Astrocyte (in vitro differentiated cells and primary cell): Measurements from ENCODE around the gene TBC1D2B.
A peak's percentile ranks its signal among the peaks of the same experiment; 100 is the strongest.

Experiments used
- EZH2 ChIP-seq: IDR thresholded peaks from 2 replicates; pipeline ENCODE4 v1.6.1; 2012; ENCODE audit warnings: mild to moderate bottlenecking, low read length, inconsistent platforms; ENCODE audit not compliant: insufficient read depth
- TF ChIP-seq, protein P1 (sequence below): IDR thresholded peaks from 2 replicates; pipeline ENCODE4 v1.5.1; 2011; ENCODE audit warnings: low read depth, mild to moderate bottlenecking, inconsistent platforms, low read length, moderate library complexity; ENCODE audit not compliant: insufficient read depth

DNA sequence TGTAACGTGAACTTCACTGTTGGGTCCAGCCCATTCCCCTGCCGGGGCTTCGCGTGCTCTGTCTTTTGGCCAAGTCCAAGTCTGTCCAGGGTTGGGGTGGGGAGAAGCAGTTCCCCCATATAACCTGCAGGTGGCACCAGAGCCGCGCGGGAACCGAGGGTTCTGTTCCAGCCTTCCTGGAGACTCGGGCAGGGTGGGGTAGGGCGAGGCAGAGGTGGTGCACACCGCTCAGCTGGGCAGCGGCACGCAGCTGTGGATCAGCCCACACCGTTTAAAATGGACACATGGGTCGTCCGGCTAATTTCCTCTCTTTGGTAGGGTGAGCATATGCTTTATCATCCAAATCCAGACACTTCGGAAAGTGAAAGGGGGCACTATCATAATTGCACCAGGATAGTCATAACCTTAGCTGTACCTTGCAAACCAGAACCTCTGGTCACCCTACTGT is 118.1 kb downstream of the TBC1D2B start:
- TF ChIP-seq, protein P1, sequence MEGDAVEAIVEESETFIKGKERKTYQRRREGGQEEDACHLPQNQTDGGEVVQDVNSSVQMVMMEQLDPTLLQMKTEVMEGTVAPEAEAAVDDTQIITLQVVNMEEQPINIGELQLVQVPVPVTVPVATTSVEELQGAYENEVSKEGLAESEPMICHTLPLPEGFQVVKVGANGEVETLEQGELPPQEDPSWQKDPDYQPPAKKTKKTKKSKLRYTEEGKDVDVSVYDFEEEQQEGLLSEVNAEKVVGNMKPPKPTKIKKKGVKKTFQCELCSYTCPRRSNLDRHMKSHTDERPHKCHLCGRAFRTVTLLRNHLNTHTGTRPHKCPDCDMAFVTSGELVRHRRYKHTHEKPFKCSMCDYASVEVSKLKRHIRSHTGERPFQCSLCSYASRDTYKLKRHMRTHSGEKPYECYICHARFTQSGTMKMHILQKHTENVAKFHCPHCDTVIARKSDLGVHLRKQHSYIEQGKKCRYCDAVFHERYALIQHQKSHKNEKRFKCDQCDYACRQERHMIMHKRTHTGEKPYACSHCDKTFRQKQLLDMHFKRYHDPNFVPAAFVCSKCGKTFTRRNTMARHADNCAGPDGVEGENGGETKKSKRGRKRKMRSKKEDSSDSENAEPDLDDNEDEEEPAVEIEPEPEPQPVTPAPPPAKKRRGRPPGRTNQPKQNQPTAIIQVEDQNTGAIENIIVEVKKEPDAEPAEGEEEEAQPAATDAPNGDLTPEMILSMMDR, result peak; percentile 60
- TF ChIP-seq EZH2, result no peak
